ELF-1 (cell line): Measurements from ENCODE around the gene PHYH.
"Not testable (repeated sequence)": the region's sequence is repeated elsewhere in the genome, so short reads cannot be mapped to it uniquely, and the experiment has no call there.

Experiments
- DNase-seq: peaks from one replicate; pipeline ENCODE4 v3.0.0-alpha.2; 2016; ENCODE audit warnings: low read depth, low spot score

Gene PHYH

GRCh38 chr10:13271552-13272163 is 28.2 kb downstream of the PHYH start:
- peak; percentile 75 for DNase-seq

- no peak for DNase-seq
These were observed 28.9 kb downstream of the PHYH start for GRCh38 chr10:13270877-13271551.

GRCh38 chr10:13268841-13269240 is 31.0 kb downstream of the PHYH start:
- peak; percentile 46 for DNase-seq

GRCh38 chr10:13268310-13268709 is 31.6 kb downstream of the PHYH start:
- DNase-seq: no peak

- no peak for DNase-seq
These were observed 36.3 kb downstream of the PHYH start for GRCh38 chr10:13263591-13263990.

- no peak for DNase-seq
These were observed 37.4 kb downstream of the PHYH start for GRCh38 chr10:13262433-13262832.

GRCh38 chr10:13257621-13258140 is 42.2 kb downstream of the PHYH start:
- DNase-seq: no peak

GRCh38 chr10:13256627-13257026 is 43.2 kb downstream of the PHYH start:
- DNase-seq: no peak

- no peak for DNase-seq
These were observed 46.1 kb downstream of the PHYH start for GRCh38 chr10:13253726-13254125.

GRCh38 chr10:13247784-13248183 is 52.1 kb downstream of the PHYH start:
- DNase-seq: no peak

GRCh38 chr10:13247246-13247645 is 52.6 kb downstream of the PHYH start:
- DNase-seq: no peak

GRCh38 chr10:13242260-13242659 is 57.6 kb downstream of the PHYH start:
- not testable (repeated sequence) for DNase-seq

- no peak for DNase-seq
These were observed 58.3 kb downstream of the PHYH start for GRCh38 chr10:13241613-13242012.

GRCh38 chr10:13239923-13240322 is 59.9 kb downstream of the PHYH start:
- no peak for DNase-seq

GRCh38 chr10:13238271-13239077 is 61.4 kb downstream of the PHYH start:
- DNase-seq: no peak

- DNase-seq: no peak
These were observed 63.2 kb downstream of the PHYH start for GRCh38 chr10:13236638-13237037.

- DNase-seq: not testable (repeated sequence)
These were observed 65.1 kb downstream of the PHYH start for GRCh38 chr10:13234736-13235135.

- no peak for DNase-seq
These were observed 65.7 kb downstream of the PHYH start, which contains the start of gene UCMA for GRCh38 chr10:13234172-13234571. Gene UCMA (minus strand): TSS chr10:13234374. CDS start chr10:13234258, 116 bp downstream.

GRCh38 chr10:13233358-13233757 is 66.5 kb downstream of the PHYH start:
- no peak for DNase-seq

GRCh38 chr10:13231808-13232207 is 68.1 kb downstream of the PHYH start:
- no peak for DNase-seq

GRCh38 chr10:13231190-13231589 is 68.7 kb downstream of the PHYH start:
- DNase-seq: no peak
